Ovary (tissue), 9 donors: ENCODE measurements around the gene SLC35A4. TPM values are rescaled to one million over a fixed set of nuclear protein-coding genes. Genes with fewer than 3 reads are reported as not detected.

Source experiments
- DNase-seq, 5 donors: peaks; one replicate each; pipeline ENCODE4 v3.0.0-alpha.2; 2019 to 2020
- H3K27ac ChIP-seq, 2 donors: fragments of 200-600 bp; one replicate each; pipeline versions ENCODE4 v1.5.1 to v1.8.0; 2019 to 2022
- H3K27me3 ChIP-seq: fragments of 200-600 bp; one replicate; pipeline ENCODE4 v1.8.0; 2022
- H3K36me3 ChIP-seq: fragments of 200-600 bp; sonication (generic); one replicate; pipeline ENCODE4 v1.5.1; 2019
- H3K4me1 ChIP-seq: one replicate; pipeline ENCODE4 v1.8.1; 2013; ENCODE audit warnings: mild to moderate bottlenecking, moderate library complexity; ENCODE audit not compliant: insufficient read depth
- H3K4me3 ChIP-seq: fragments of 200-600 bp; sonication (generic); one replicate; pipeline ENCODE4 v1.5.1; 2017
- H3K9me3 ChIP-seq, 2 donors: fragments of 200-600 bp in 1 of 2; sonication (generic) in 1 of 2; one replicate each; pipeline versions ENCODE4 v1.5.1 to v1.8.1; 2013 to 2019; ENCODE audit warnings: mild to moderate bottlenecking in 1 of 2, moderate library complexity in 1 of 2
- EP300 ChIP-seq: sonication (generic); formaldehyde crosslinking; IDR thresholded peaks from one replicate; pipeline ENCODE4 v1.6.1; 2017; ENCODE audit warnings: antibody characterized with exemption
- POLR2A ChIP-seq: fragments of 450-650 bp; IDR thresholded peaks from one replicate; pipeline ENCODE4 v1.6.1; 2017; ENCODE audit warnings: antibody characterized with exemption, mild to moderate bottlenecking, moderate library complexity
- WGBS, 3 donors: extraction: QIAGEN DNeasy Blood & Tissue Kit in 1 of 3; methylation state at CpG; one replicate each; pipeline versions ENCODE4 v1.1.5 to v1.1.7; 2013 to 2017; 5-methylcytosine and 5-hydroxymethylcytosine counted together
- intact Hi-C, 4 donors: fragments of 100-400 bp; cut with DNase I; formaldehyde crosslinking; loops; one replicate each; pipeline versions ENCODE4 v1.11.0 to v1.15.1; 2022 to 2023
- polyA plus RNA-seq, 2 donors: library from polyadenylated mRNA; stranded (reverse); fragments of 200-250 nt in 1 of 2; fragments of 350-450 nt in 1 of 2; fragmentation: Illumina TruSeq in 1 of 2; extraction: RNeasy Lipid Tissue Mini Kit (QIAGEN cat#74804) in 1 of 2; gene quantifications; one replicate each; pipeline ENCODE4 v1.2.3, GENCODE V29; 2013 to 2014
- total RNA-seq, 7 donors: library from RNA; depleted of rRNA in 2 of 7; stranded (reverse); fragments of >200 nt in 2 of 7; fragmentation: NEBNext Ultra II Directional in 3 of 7; extraction: Animal tissue kit (Norgen Biotek cat#: 25700) in 3 of 7; gene quantifications; one replicate each; pipeline versions ENCODE4 v1.1.0 to v1.2.4, GENCODE V29; 2016 to 2023
- TF ChIP-seq, protein P1 (sequence below), 3 donors: fragments of 450-650 bp in 2 of 3; fragments of 200-600 bp in 1 of 3; IDR thresholded peaks; one replicate each; pipeline versions ENCODE4 v1.5.1 to v1.8.0; 2016 to 2022; ENCODE audit warnings: antibody characterized with exemption in 3 of 3, mild to moderate bottlenecking in 1 of 3
- donor health status: DM: no; HTN: no; CAD: no; lungs with moderate emphysema.
- donor health status: DM: no; HTN: no; CAD: no.
- donor health status: Bipolar disorder and iron deficiency.
- donor health status: DM: yes; HTN: yes; CAD: no.
- donor health status: DM: no; HTN: no; CAD: no.
- donor health status: DM: yes; HTN: yes; CAD: no.

SLC35A4 gene
- total and polyA plus RNA-seq, 9 donors, result 22.3 to 80.2 (median 47.1) TPM

DNA sequence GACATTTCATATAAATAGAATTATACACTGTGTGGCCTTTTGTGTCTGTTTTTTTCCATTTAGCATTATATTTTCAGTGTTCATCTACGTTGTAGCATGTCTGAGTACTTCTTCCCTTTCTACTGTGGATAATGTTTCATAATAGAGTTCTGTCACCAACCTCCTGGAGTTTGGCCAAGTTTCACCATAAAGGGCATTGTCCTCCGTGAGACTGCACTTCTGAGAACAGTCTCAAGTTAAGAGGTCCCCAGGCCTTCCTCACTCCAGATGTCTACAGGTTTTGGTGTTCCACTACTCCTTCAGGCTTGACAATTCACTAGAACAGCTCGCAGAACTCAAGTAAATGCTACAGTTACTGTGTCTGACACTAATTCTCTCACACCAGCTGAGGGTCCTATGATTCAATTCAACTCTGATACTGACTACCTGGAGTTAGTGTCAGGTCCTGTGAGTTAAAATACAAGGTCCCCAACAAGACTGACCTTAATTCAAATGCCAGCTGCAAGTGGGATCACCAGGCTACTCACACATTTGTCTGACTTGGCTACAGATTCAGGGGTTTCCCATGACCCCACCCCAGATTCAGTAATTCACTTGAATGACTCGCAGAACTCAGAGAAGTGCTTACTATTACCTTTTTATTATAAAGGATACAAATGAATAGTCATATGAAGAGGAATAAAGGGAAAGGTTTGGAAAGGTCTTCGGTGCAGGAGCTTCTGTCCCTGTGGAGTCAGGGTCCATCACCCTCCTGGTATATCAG, 31.1 kb downstream of the SLC35A4 start:
- TF ChIP-seq EP300 (no peak), POLR2A (no peak)
- TF ChIP-seq, protein P1, sequence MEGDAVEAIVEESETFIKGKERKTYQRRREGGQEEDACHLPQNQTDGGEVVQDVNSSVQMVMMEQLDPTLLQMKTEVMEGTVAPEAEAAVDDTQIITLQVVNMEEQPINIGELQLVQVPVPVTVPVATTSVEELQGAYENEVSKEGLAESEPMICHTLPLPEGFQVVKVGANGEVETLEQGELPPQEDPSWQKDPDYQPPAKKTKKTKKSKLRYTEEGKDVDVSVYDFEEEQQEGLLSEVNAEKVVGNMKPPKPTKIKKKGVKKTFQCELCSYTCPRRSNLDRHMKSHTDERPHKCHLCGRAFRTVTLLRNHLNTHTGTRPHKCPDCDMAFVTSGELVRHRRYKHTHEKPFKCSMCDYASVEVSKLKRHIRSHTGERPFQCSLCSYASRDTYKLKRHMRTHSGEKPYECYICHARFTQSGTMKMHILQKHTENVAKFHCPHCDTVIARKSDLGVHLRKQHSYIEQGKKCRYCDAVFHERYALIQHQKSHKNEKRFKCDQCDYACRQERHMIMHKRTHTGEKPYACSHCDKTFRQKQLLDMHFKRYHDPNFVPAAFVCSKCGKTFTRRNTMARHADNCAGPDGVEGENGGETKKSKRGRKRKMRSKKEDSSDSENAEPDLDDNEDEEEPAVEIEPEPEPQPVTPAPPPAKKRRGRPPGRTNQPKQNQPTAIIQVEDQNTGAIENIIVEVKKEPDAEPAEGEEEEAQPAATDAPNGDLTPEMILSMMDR (IDR thresholded peaks at IDR 0.05), result no peak
- Histone ChIP-seq H3K9me3 (no peaks in the 10 kb centered on the region), H3K4me1 (peaks cover 16% of the 10 kb centered on the region), H3K36me3 (no peaks in the 10 kb centered on the region), H3K27ac (peak overlapping the region in 1 of 2 donors; percentile 3), H3K4me3 (no peak overlapping the region), H3K27me3 (no peaks in the 10 kb centered on the region)
- intact Hi-C loops, result no loop called here
- WGBS, 3 donors, result 86 to 88% (median 88%) methylated on average over 5 of the region's 5 CpGs
- DNase-seq, result no peak

GRCh38 chr5:140596321-140596741, 31.7 kb downstream of the SLC35A4 start:
- peaks cover 16% of the 10 kb centered on the region for H3K4me1 ChIP-seq
- H3K27ac ChIP-seq, result peak overlapping the region in 1 of 2 donors; percentile 3
- TF ChIP-seq EP300, result no peak
- no peak for TF ChIP-seq POLR2A
- TF ChIP-seq, protein P1 (IDR thresholded peaks at IDR 0.05), result no peak
- WGBS, 3 donors, result 0 to 6% (median 4%) methylated on average over 1 of the region's 1 CpG
- no peaks in the 10 kb centered on the region for H3K36me3 ChIP-seq
- H3K9me3 ChIP-seq, result no peaks in the 10 kb centered on the region
- peak; percentile 41 to 72 (median 55) for DNase-seq
- H3K27me3 ChIP-seq, result no peaks in the 10 kb centered on the region
- intact Hi-C loops, result no loop called here
- H3K4me3 ChIP-seq, result no peak overlapping the region

DNA sequence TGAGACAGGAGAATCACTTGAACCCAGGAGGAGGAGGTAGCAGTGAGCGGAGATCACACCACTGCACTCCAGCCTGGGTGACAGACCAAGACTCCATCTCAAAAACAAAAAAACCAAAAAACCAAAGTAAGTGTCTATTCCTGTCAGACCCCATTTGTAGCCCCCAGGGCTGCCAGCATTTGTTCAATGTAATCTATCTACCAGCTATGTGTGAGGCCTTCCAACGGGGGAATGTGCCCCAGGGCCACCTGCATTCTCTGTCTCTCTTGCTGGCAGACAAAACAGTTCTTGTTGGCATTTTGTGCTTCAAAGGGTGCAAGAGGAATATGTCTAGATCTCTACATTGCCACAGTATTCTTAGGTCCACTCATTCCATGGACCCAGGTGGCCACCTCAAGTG, 34.2 kb downstream of the SLC35A4 start:
- H3K36me3 ChIP-seq, result no peaks in the 10 kb centered on the region
- no peaks in the 10 kb centered on the region for H3K9me3 ChIP-seq
- H3K4me3 ChIP-seq, result no peak overlapping the region
- H3K4me1 ChIP-seq, result peaks cover 16% of the 10 kb centered on the region
- no peak overlapping the region for H3K27ac ChIP-seq
- TF ChIP-seq EP300 (no peak), POLR2A (no peak)
- TF ChIP-seq, protein P1 (IDR thresholded peaks at IDR 0.05), result no peak
- no peak for DNase-seq
- 61 to 90% (median 76%) methylated on average over 2 of the region's 2 CpGs for WGBS, 3 donors
- intact Hi-C loops, result no loop called here
- no peaks in the 10 kb centered on the region for H3K27me3 ChIP-seq

- intact Hi-C loops, result no loop called here
- H3K27me3 ChIP-seq, result no peaks in the 10 kb centered on the region
- H3K4me3 ChIP-seq, result no peak overlapping the region
- peaks cover 13% of the 10 kb centered on the region for H3K4me1 ChIP-seq
- no peaks in the 10 kb centered on the region for H3K36me3 ChIP-seq
- DNase-seq, result no peak
- no peaks in the 10 kb centered on the region for H3K9me3 ChIP-seq
- H3K27ac ChIP-seq, result no peak overlapping the region
- TF ChIP-seq EP300, result no peak
- TF ChIP-seq POLR2A, result no peak
- TF ChIP-seq, protein P1 (IDR thresholded peaks at IDR 0.05), result no peak
Measured at GRCh38 chr5:140600096-140600495, 35.5 kb downstream of the SLC35A4 start.
